GM12892 (cell line): ENCODE results near the gene FXYD3.
A peak's percentile ranks its signal among the peaks of the same experiment; 100 is the strongest.

Source experiments
- DNase-seq: peaks from one replicate; pipeline ENCODE4 v3.0.0; 2011; ENCODE audit not compliant: insufficient read length
- FAIRE-seq: peaks from 2 replicates; lab custom pipeline; 2011; peaks lifted over from hg19 to GRCh38; lab: Jason Lieb, UNC
- POLR2A ChIP-seq: IDR thresholded peaks from 2 replicates; pipeline ENCODE4 v1.6.1; 2011; ENCODE audit warnings: low read depth, low read length, control low read depth
- POLR2AphosphoS5 ChIP-seq: IDR thresholded peaks from 2 replicates; pipeline ENCODE4 v1.6.1; 2011; ENCODE audit warnings: low read depth, low read length, control low read depth
- TAF1 ChIP-seq: IDR thresholded peaks from 2 replicates; pipeline ENCODE4 v1.6.1; 2011; ENCODE audit warnings: low read depth, mild to moderate bottlenecking, control low read depth, low read length, borderline replicate concordance

Gene FXYD3

DNA sequence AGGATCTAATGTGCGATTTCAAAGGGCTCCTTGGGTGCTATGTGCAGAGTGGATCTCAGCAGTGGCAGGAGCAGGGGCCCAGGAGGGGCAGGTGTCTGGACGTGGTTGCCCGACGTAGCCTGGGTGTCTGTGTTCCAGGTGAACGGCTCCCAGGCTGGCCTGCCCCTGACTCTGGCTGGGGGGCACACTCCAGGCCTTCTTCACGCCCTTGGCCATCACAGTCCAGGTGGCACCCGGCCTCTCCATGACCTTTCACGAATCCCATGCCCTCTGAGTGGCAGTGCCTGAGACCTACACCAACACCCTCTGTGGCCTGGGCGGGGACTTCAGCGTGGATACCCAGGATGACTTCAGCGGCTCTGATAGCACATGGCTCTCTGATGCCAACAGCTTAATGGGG, 11.3 kb upstream of the FXYD3 start:
- DNase-seq (no peak), FAIRE-seq (no peak)
- no peak for TF ChIP-seq TAF1
- TF ChIP-seq POLR2AphosphoS5, result no peak
- TF ChIP-seq POLR2A, result no peak

DNA sequence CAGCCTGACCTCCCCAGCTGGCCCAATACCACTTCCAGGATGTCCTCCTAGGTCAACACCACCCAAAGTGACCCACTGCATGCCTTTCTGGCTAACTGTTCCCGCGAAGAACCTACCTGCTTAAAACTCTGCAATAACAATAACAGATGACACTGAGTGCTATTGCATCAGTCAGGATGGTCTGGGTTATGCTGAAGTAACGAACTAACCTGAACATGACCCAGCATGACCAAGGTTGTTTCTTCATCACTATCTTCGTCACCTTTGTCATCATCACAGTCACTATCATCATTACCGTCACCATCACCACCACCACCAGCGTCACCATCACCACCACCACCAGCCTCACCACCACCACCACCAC, 10.6 kb upstream of the FXYD3 start:
- TF ChIP-seq TAF1, result no peak
- TF ChIP-seq POLR2AphosphoS5, result no peak
- TF ChIP-seq POLR2A, result no peak
- DNase-seq (no peak), FAIRE-seq (no peak)

- no peak for TF ChIP-seq POLR2A
- FAIRE-seq, result peak; percentile 27
- no peak for DNase-seq
These were observed 10.0 kb upstream of the FXYD3 start for GRCh38 chr19:35105411-35106290.

GRCh38 chr19:35106291-35106583, 9.4 kb upstream of the FXYD3 start:
- no peak for DNase-seq
- TF ChIP-seq POLR2AphosphoS5 (no peak), POLR2A (no peak), TAF1 (no peak)
- no peak for FAIRE-seq

DNA sequence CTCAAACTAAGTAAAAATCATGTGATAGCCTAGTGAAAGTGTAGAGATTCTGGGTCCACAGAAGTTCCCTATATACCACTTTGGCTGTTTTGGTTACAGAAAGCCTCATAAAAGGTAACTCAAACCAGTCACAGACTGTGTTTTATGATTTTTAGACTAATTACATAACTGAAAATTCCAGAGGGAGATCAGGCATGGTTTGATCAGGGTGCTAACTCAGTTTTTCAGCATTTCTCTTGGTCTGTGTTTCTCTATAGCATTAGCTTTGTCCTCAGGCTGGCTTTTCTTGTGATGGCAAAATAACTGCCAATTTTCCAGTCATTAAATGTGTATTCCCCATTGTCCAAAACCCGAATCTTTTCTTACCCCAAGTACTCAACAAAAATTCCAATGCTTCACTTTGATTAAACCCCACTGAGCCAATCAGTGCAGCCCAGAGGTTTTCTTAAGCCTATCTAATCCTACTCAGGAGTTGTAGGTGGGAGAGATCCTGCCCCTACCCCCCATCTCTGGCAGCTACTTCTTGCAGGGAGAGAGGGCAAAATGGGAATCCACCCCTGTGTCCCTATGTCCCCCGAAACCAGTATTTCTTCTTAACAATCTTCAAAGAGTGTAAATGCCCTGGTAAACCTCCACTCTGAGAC, 8.6 kb upstream of the FXYD3 start:
- TF ChIP-seq TAF1, result no peak
- no peak for TF ChIP-seq POLR2A
- TF ChIP-seq POLR2AphosphoS5, result no peak
- no peak for DNase-seq
- no peak for FAIRE-seq

DNA sequence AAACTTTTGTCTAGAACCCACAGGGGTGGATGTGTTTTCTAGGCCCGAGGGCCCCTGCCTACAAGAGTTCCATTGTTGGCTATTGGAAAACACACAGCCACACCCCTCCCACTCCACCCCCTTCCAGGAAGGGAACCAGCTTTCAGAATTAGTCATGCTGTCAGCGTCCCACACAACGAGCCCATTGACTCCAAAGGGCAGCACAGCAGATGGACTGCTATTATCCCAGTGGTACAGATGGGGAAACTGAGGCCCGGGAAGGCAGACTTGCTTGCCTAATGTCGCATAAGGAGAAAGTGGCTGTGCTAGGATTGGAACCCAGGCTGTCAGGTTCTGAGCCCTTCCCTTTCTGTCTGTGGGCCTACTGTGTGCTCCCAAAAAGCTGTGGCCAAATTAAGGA, 8.1 kb upstream of the FXYD3 start:
- TF ChIP-seq POLR2AphosphoS5 (no peak), POLR2A (no peak), TAF1 (no peak)
- FAIRE-seq (no peak), DNase-seq (no peak)

DNA sequence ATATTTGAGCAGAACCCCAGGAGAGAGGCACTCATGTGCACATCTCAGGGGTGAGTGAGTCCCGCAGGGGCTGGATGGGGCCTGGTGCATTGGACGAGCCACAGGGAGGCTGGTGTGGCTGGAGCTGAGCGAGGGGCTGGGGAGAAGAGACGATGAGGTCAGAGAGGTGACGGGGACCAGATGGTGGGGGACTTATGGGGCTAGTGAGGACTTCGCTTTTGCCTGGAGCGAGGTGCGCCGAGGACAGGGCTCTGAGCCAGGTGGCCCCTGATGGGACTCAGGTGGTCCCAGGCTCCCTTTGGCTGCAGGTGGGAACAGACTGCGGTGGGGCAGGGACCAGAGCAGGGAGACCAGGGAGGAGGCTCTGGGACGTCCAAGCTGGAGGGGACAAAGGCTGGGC, 6.9 kb upstream of the FXYD3 start:
- DNase-seq (no peak), FAIRE-seq (no peak)
- TF ChIP-seq POLR2AphosphoS5 (no peak), POLR2A (no peak), TAF1 (no peak)

- DNase-seq (no peak), FAIRE-seq (no peak)
- TF ChIP-seq POLR2AphosphoS5, result no peak
These were observed 6.1 kb upstream of the FXYD3 start for GRCh38 chr19:35109395-35110112.

- no peak for TF ChIP-seq POLR2A
- no peak for TF ChIP-seq POLR2AphosphoS5
- no peak for TF ChIP-seq TAF1
- no peak for DNase-seq
- no peak for FAIRE-seq
These were observed 4.6 kb upstream of the FXYD3 start for GRCh38 chr19:35110974-35111373.

DNA sequence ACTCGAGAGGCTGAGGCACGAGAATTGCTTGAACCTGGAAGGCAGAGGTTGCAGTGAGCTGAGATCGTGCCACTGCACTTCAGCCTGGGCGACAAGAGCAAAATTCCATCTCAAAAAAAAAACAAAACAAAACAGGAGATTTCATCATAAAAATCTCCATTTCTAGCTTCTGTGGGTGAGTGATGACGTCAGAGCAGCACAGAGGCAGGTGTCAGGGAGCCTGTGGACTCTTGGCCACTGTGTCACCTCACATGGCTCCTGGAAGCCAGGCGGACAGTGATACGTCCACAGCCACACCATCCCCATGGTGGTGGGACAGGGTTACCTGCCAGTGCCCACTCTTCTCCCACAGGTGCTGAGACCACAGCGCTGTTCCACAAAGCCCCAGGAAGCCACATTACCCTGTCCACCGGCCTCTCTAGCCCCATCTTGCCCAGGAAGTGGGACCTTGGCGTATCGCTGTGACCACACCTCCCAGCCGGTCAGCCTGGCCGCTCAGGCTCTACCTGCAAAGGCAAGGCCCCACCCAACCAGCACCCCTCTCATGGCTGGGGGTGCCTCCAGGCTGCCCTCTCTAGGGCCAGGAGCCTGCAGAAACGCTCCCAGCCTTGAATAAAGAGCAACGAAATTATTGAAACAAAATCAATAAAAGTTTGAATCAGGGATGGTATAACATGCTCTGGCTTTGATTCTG, 2.5 kb upstream of the FXYD3 start:
- no peak for DNase-seq

GRCh38 chr19:35114353-35115176, 1.1 kb upstream of the FXYD3 start:
- peak; percentile 70 for FAIRE-seq
- TF ChIP-seq TAF1, result no peak
- TF ChIP-seq POLR2AphosphoS5, result no peak
- no peak for TF ChIP-seq POLR2A
- DNase-seq, result peak; percentile 86

More for the DNA sequence above, 2.5 kb upstream of the FXYD3 start:
- no peak for TF ChIP-seq POLR2AphosphoS5
- no peak for TF ChIP-seq TAF1
- no peak for TF ChIP-seq POLR2A
- no peak for FAIRE-seq
